BE2C (cell line): ENCODE data around the gene STEAP2.

Experiments used
- DNase-seq: peaks from one replicate; pipeline ENCODE4 v3.0.0-alpha.2; 2020
- H3K27me3 ChIP-seq: fragments of 250-450 bp; sonication (Bioruptor Pico); 2 replicates; pipeline ENCODE4 v1.5.1; 2020; ENCODE audit warnings: mild to moderate bottlenecking
- H3K36me3 ChIP-seq: fragments of 250-450 bp; sonication (Bioruptor Pico); 2 replicates; pipeline ENCODE4 v1.5.1; 2020; ENCODE audit warnings: mild to moderate bottlenecking
- H3K4me1 ChIP-seq: fragments of 250-450 bp; sonication (Bioruptor Pico); 2 replicates; pipeline ENCODE4 v1.5.1; 2020
- H3K4me3 ChIP-seq: 2 replicates; pipeline ENCODE4 v1.5.1; 2011; ENCODE audit warnings: low read depth, low read length
- H3K9me3 ChIP-seq: fragments of 250-450 bp; sonication (Bioruptor Pico); 2 replicates; pipeline ENCODE4 v1.5.1; 2020
- TF ChIP-seq, protein P1 (sequence below): IDR thresholded peaks from 2 replicates; pipeline ENCODE4 v1.5.1; 2012; ENCODE audit warnings: mild to moderate bottlenecking, low read depth, low read length

The STEAP2 gene

GRCh38 chr7:90172121-90172520 is 39.4 kb upstream of the STEAP2 start:
- Histone ChIP-seq H3K27me3 (no peaks in the 10 kb centered on the region), H3K4me3 (no peak overlapping the region), H3K4me1 (no peaks in the 10 kb centered on the region), H3K9me3 (no peaks in the 10 kb centered on the region), H3K36me3 (no peaks in the 10 kb centered on the region)
- TF ChIP-seq, protein P1, sequence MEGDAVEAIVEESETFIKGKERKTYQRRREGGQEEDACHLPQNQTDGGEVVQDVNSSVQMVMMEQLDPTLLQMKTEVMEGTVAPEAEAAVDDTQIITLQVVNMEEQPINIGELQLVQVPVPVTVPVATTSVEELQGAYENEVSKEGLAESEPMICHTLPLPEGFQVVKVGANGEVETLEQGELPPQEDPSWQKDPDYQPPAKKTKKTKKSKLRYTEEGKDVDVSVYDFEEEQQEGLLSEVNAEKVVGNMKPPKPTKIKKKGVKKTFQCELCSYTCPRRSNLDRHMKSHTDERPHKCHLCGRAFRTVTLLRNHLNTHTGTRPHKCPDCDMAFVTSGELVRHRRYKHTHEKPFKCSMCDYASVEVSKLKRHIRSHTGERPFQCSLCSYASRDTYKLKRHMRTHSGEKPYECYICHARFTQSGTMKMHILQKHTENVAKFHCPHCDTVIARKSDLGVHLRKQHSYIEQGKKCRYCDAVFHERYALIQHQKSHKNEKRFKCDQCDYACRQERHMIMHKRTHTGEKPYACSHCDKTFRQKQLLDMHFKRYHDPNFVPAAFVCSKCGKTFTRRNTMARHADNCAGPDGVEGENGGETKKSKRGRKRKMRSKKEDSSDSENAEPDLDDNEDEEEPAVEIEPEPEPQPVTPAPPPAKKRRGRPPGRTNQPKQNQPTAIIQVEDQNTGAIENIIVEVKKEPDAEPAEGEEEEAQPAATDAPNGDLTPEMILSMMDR, result no peak
- no peak for DNase-seq

- no peaks in the 10 kb centered on the region for H3K4me1 ChIP-seq
- no peaks in the 10 kb centered on the region for H3K27me3 ChIP-seq
- no peaks in the 10 kb centered on the region for H3K36me3 ChIP-seq
- no peaks in the 10 kb centered on the region for H3K9me3 ChIP-seq
- H3K4me3 ChIP-seq, result no peak overlapping the region
- TF ChIP-seq, protein P1, result no peak
- DNase-seq, result no peak
These were observed 38.9 kb upstream of the STEAP2 start for GRCh38 chr7:90172624-90173023.

DNA sequence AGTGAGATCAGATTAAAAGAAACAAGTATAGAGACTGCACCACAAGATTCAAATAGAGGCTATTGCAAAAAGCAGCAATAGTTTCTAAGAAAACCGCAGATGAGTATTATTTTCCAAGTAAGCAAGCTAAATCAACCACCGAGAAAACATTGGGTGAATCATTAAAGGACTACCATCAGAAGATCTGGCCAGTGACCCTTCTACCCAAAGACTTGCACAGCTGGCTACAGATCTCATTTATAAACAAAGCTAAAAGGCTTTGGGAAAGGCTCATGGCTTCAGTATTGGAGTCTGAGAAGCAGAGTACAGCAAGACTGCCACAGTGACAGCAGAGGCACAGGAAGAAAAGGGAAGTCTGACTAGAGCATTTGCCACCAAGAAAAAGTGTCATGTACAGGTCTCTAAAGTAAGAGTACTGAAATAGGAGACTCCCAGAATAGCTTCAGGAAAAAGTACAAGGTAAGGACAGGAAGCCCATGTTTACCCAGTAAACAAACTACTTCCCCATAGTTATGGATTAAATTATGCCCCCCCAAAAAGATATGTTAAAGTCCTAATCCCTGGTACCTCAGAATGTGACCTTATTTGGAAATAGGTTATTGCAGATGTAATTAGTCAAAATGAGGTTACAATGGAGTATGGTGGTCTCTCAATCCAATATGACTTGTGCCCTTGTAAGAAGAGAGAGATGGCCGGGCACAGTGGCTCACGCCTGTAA is 38.3 kb upstream of the STEAP2 start:
- no peak for DNase-seq
- Histone ChIP-seq H3K4me1 (no peaks in the 10 kb centered on the region), H3K9me3 (no peaks in the 10 kb centered on the region), H3K36me3 (no peaks in the 10 kb centered on the region), H3K4me3 (no peak overlapping the region), H3K27me3 (no peaks in the 10 kb centered on the region)
- TF ChIP-seq, protein P1, result no peak

- TF ChIP-seq, protein P1, result no peak
- no peak overlapping the region for H3K4me3 ChIP-seq
- H3K4me1 ChIP-seq, result no peaks in the 10 kb centered on the region
- no peaks in the 10 kb centered on the region for H3K36me3 ChIP-seq
- no peak for DNase-seq
- H3K9me3 ChIP-seq, result no peaks in the 10 kb centered on the region
- no peaks in the 10 kb centered on the region for H3K27me3 ChIP-seq
These were observed 35.9 kb upstream of the STEAP2 start for GRCh38 chr7:90175667-90176066.

DNA sequence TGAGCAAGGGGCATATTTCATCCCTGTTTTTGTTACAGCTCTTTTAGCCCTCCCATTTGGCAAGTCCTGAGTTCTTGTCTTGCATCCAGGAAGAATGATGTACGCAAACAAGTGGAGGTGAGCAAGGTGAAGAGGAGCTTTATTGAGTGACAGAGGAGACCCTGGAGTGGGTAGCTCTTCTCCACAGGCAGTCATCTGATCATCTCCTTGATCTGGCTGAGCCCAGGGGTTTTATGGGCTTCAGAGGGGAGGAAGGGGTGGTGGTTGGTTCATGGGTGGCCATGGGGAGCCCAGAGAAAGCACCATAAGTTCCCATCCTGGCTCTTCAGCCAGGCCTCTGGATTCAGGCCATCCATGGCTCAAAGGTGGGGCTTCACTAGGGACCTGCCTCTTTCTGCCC is 35.3 kb upstream of the STEAP2 start:
- H3K27me3 ChIP-seq, result no peaks in the 10 kb centered on the region
- DNase-seq, result no peak
- H3K4me3 ChIP-seq, result no peak overlapping the region
- TF ChIP-seq, protein P1, result no peak
- no peaks in the 10 kb centered on the region for H3K9me3 ChIP-seq
- H3K36me3 ChIP-seq, result no peaks in the 10 kb centered on the region
- no peaks in the 10 kb centered on the region for H3K4me1 ChIP-seq

DNA sequence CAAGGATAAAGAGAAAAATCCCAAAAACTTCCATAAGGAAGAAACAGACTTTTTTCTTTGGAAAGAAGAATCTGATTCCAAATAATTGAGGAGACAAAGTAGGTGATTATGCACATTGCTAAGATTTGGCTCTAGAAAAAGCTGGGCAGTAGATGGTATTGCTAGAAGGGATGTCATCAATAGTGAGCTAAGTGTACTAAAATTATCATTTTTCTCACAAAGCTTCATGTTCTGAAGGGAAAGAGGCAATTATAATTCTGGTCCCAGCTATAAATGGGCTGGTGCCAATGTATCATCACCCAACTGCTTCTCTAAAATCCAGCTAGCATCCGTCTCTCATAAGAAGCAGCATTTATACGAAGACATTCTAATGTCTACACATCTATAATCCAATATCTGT is 33.4 kb upstream of the STEAP2 start:
- no peak for DNase-seq
- TF ChIP-seq, protein P1, result no peak
- H3K4me3 ChIP-seq, result no peak overlapping the region

More for the DNA sequence above, 33.4 kb upstream of the STEAP2 start:
- H3K9me3 ChIP-seq, result no peaks in the 10 kb centered on the region
- H3K27me3 ChIP-seq, result no peaks in the 10 kb centered on the region
- no peaks in the 10 kb centered on the region for H3K36me3 ChIP-seq
- H3K4me1 ChIP-seq, result no peaks in the 10 kb centered on the region
